Glomerular visceral epithelial cell (primary cell): ENCODE measurements around the gene CRTAP.
A peak's percentile ranks its signal among the peaks of the same experiment; 100 is the strongest.
"Not testable (repeated sequence)": the region's sequence is repeated elsewhere in the genome, so short reads cannot be mapped to it uniquely, and the experiment has no call there.

Source experiments
- DNase-seq: peaks from one replicate; pipeline ENCODE4 v3.0.0-alpha.2; 2016; ENCODE audit errors: extremely low spot score

Gene CRTAP

GRCh38 chr3:33139996-33140395 is 26.2 kb downstream of the CRTAP start:
- no peak for DNase-seq

GRCh38 chr3:33141006-33141405 is 27.2 kb downstream of the CRTAP start:
- DNase-seq: no peak

- DNase-seq: no peak
Measured at GRCh38 chr3:33144433-33144832, 30.6 kb downstream of the CRTAP start.

GRCh38 chr3:33145221-33145900 is 31.5 kb downstream of the CRTAP start:
- no peak for DNase-seq

GRCh38 chr3:33145901-33146580 is 32.2 kb downstream of the CRTAP start:
- no peak for DNase-seq

GRCh38 chr3:33146791-33147445 is 33.1 kb downstream of the CRTAP start:
- DNase-seq: peak; percentile 30

- no peak for DNase-seq
Measured at GRCh38 chr3:33149342-33149741, 35.5 kb downstream of the CRTAP start.

GRCh38 chr3:33152363-33153360 is 38.8 kb downstream of the CRTAP start:
- peak; percentile 27 for DNase-seq

- no peak for DNase-seq
Measured at GRCh38 chr3:33153782-33154181, 40.0 kb downstream of the CRTAP start.

- DNase-seq: no peak
Measured at GRCh38 chr3:33155301-33155700, 41.5 kb downstream of the CRTAP start.

GRCh38 chr3:33159234-33159633 is 45.4 kb downstream of the CRTAP start:
- no peak for DNase-seq

GRCh38 chr3:33159981-33160380 is 46.2 kb downstream of the CRTAP start:
- DNase-seq: no peak

GRCh38 chr3:33162621-33163020 is 48.8 kb downstream of the CRTAP start:
- DNase-seq: not testable (repeated sequence)

GRCh38 chr3:33165372-33165771 is 51.6 kb downstream of the CRTAP start:
- DNase-seq: no peak

GRCh38 chr3:33166095-33166494 is 52.3 kb downstream of the CRTAP start:
- DNase-seq: no peak

- DNase-seq: no peak
Measured at GRCh38 chr3:33167284-33167683, 53.5 kb downstream of the CRTAP start.

GRCh38 chr3:33167716-33168336 is 54.0 kb downstream of the CRTAP start:
- no peak for DNase-seq

GRCh38 chr3:33170531-33170930 is 56.7 kb downstream of the CRTAP start:
- no peak for DNase-seq

GRCh38 chr3:33171580-33171979 is 57.8 kb downstream of the CRTAP start:
- no peak for DNase-seq

- no peak for DNase-seq
Measured at GRCh38 chr3:33173103-33173502, 59.3 kb downstream of the CRTAP start.

- no peak for DNase-seq
Measured at GRCh38 chr3:33173672-33174071, 59.9 kb downstream of the CRTAP start.
